GM19463 (cell line): ENCODE data around the gene IFIT5.
"Not testable (repeated sequence)": the region's sequence is repeated elsewhere in the genome, so short reads cannot be mapped to it uniquely, and the experiment has no call there.

ENCODE experiments used
- ATAC-seq: cut with Tn5 transposase; IDR thresholded peaks from one replicate; pipeline ENCODE4 v1.9.1; 2021; ENCODE audit warnings: mild to moderate bottlenecking, moderate library complexity; ENCODE audit not compliant: unreplicated experiment

The IFIT5 gene

DNA sequence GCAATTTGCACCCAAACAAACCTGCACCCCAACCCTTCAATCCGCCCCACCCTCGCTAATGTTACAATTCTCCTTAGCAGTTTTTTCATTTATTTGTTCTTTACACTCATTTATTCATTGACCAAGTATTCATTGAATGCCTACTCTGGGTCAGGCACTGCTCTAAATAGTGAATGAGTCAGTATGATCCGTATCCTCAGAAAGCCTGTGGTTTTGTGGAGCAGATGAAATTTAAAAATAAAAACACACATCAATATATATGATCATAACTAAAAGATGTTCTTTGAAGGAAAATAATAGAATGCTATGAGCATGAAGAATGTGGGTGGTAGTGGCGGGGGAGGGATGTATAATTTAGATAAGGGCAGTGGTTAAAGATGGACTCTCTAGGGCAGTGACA is 13.3 kb downstream of the IFIT5 start:
- no peak for ATAC-seq

DNA sequence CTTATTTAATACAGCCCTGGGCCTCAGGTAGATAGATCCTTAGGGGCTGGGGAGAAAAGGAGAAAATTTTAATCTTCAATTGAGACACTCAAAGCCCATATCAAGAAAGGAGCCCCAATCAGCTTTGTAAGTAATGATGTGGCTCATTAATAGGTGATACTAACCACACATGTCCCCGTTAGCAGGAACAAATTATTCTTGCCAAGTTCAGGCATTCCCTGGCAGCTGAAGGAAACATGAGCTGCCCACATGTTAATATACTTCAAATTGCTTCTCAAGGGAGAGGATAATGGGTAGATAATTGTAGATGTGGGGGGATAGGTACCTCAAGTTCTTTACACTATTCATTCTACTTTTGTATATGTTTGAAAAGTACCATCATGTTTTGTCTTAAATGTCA is 14.5 kb downstream of the IFIT5 start:
- no peak for ATAC-seq

GRCh38 chr10:89431977-89432376 is 17.6 kb downstream of the IFIT5 start:
- ATAC-seq, result no peak

DNA sequence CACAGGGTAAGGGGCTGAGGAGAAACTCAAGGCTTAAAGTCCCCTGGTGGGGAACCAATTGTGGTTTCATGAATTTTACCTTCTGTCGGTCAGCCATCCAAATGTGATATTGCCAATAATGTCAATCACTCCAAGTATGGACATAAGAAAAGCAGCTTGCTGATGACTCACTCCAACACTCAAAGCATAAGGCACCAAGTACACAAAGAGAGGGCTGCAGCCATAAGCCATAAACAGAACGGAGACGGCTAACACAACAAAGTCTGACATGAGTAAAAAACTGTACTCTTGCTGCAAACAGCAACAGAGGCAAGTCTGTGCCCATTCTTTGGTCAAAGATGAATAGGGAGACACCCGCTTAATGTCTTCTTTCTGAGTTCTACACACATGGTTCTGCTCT is 24.2 kb downstream of the IFIT5 start:
- ATAC-seq, result no peak

- ATAC-seq, result no peak
Measured at GRCh38 chr10:89440226-89441009, 26.1 kb downstream of the IFIT5 start.

GRCh38 chr10:89442289-89442688 is 27.9 kb downstream of the IFIT5 start:
- no peak for ATAC-seq

DNA sequence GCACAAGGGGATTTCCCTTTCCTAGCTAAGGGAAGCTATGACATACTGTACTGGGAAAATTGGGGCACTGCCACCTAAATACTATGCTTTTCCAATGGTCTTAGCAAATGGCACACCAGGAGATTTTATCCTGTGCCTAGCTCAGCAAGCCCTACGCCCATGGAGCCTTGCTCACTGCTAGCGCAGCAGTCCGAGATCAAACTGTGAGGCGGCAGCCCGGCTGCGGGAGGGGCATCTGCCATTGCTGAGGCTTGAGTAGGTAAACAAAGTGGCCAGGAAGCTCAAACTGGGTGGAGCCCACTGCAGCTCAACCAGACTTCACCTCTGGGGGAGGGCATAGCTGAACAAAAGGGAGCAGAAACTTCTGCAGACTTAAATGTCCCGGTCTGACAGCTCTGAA is 30.5 kb downstream of the IFIT5 start:
- ATAC-seq, result not testable (repeated sequence)

DNA sequence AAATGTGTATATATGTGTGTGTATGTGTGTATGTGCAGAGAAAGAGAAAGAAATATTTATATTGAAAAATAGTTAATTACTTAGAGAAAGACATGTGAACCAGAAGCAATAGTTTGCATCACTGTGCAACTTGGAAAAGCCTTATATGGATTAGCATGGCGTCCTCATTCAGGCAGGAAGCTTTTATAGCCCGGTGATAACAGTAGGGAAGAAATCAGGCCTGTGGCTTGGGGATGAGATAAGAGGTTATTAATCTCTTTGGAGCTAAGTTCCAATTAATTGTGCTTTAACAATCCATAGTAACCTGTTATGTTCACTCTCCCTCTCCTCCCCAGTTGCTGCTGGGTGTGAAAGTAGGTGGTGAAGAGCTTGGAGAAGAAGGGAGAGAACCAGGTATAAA is 36.5 kb downstream of the IFIT5 start:
- no peak for ATAC-seq

GRCh38 chr10:89452193-89452592 is 37.8 kb downstream of the IFIT5 start:
- no peak for ATAC-seq

GRCh38 chr10:89454561-89455347 is 40.4 kb downstream of the IFIT5 start:
- no peak for ATAC-seq

- ATAC-seq, result no peak
Measured at GRCh38 chr10:89458291-89458690, 43.9 kb downstream of the IFIT5 start.

DNA sequence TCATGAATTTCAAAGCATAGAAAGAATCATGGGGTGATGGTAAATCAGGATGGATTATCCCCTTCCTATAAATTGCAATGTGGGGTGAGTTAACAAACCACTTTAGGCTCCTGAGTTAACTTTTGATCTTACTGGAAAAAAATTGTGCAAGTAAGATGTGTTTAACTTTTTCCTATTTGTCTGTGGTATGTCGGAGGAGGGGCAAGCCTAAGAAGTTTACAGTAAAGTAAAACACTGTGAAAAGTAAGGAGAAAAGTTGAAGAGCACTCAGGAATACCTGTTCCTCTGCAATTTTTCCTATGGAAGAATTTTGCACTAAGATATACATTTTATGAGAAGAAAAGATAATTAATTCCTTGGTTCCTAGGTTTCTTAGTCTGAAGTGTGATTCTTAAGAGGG is 44.4 kb downstream of the IFIT5 start:
- no peak for ATAC-seq

DNA sequence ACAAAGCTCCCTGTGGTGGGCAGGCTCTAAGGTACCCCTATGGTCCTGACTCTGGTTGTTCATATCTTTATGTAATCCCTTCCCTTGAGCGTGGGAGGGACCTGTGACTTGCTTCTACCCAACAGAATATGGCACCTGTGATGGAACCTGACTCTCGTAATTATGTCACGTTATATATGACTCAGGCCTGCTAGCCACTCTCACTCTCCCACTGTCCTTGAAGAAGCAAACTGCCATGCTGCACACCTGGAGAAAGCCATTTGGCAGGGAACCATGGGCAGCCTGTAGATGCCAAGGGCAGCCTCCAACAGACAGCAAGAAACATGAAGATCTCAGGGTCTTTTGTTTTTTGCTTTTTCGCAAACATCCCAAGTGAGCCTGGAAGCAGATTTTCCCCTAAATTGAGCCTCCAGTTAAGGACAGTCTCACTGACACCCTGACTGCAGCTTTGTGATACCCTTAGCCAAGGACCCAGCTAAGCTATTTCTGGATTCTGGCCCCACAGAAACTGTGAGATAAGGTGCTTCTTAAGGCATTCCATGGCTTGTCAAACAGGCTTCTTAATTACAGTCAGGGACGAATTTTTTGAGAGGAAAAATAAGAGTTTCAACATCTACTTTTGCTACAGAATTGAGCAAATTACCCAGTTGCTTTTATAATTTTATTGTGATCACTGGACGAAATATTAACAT is 49.6 kb downstream of the IFIT5 start:
- no peak for ATAC-seq

- ATAC-seq, result no peak
Measured at GRCh38 chr10:89465196-89465595, 50.8 kb downstream of the IFIT5 start.

GRCh38 chr10:89466599-89467035 is 52.2 kb downstream of the IFIT5 start:
- ATAC-seq, result no peak

DNA sequence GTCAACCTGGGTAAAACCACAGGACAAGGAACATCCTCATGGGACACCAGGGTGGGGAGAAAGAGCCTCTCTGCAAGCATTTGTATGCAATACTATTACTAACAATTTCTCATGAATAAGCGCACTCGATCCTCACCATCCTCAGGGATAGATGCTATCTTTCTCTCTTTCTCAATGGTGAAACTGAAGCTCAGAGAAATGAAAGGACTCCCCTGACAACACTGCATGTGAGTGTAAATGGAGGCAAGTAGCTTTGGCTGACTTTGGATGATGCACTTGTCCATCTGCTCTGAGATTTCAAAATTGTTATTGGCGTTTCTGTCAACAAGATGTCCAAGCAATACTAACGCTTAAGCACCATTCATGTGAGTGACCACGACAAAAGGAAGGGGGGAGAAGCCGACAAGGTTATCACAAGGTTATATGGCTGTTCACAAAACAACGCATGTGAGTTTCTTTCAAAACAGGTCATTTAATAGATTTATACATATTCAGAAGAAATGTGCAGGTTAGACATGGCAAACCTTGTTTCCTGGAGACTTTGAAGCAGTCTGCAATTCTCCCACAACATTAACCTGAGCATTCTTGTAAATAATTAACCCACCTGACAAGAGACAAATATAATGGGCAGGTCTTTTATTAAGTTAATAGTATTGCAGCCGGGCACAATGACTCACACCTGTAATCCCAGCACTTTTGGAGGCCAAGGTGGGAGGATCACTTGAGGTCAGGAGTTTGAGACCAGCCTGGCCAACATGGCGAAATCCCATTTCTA is 54.0 kb downstream of the IFIT5 start:
- no peak for ATAC-seq

DNA sequence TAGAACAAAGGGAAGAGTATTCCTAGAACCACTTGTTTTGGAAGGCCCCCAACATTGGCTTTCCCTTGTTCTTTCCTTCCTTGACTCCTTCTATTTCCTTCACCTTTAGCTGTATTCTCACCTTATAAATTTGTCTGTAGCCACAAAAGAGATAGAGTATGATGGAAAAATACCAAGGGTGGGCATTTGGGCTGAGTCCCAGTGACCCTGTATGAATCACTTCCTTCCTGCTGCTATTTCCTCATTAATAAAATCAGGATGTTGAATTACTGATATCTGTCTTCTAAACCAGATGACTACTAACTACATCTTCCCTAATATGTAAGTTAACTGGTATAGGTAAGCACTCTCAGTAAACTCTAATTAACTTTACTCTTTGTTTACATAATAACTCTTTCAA is 55.1 kb downstream of the IFIT5 start:
- no peak for ATAC-seq
